HepG2 (cell line): Measurements from ENCODE around the gene NAPB. TPM values are rescaled to one million over a fixed set of nuclear protein-coding genes. Genes with fewer than 3 reads are reported as not detected.

Experiments
- AKAP8 ChIP-seq: sonication (generic); formaldehyde crosslinking; IDR thresholded peaks from 2 replicates; pipeline ENCODE4 v1.5.1; 2020; ENCODE audit warnings: mild to moderate bottlenecking, missing genetic modification reagents
- CCAR2 ChIP-seq: fragments of 200-400 bp; formaldehyde crosslinking; optimal IDR thresholded peaks from 2 replicates; pipeline ENCODE3; 2018; ENCODE audit warnings: low read depth, mild to moderate bottlenecking, low read length, moderate library complexity
- FLYWCH1 ChIP-seq: sonication (generic); formaldehyde crosslinking; IDR thresholded peaks from 2 replicates; pipeline ENCODE4 v1.8.1; 2023; ENCODE audit warnings: mild to moderate bottlenecking, missing genetic modification reagents
- FOSL1 ChIP-seq: sonication (generic); formaldehyde crosslinking; IDR thresholded peaks from 2 replicates; pipeline ENCODE4 v1.9.0; 2021; ENCODE audit warnings: missing genetic modification reagents, borderline replicate concordance
- FOXP4 ChIP-seq: sonication (generic); formaldehyde crosslinking; IDR thresholded peaks from 2 replicates; pipeline ENCODE4 v1.4.0; 2020; ENCODE audit warnings: missing genetic modification reagents
- GABPB1 ChIP-seq: IDR thresholded peaks from 2 replicates; pipeline ENCODE4 v1.6.1; 2016; ENCODE audit warnings: mild to moderate bottlenecking, missing genetic modification reagents, moderate library complexity, missing compliant biosample characterization
- IRF2 ChIP-seq: IDR thresholded peaks from 2 replicates; pipeline ENCODE4 v1.6.1; 2018; ENCODE audit warnings: missing genetic modification reagents, missing compliant biosample characterization
- JUND ChIP-seq: sonication (generic); formaldehyde crosslinking; IDR thresholded peaks from 2 replicates; pipeline ENCODE4 v1.8.0; 2022; ENCODE audit warnings: mild to moderate bottlenecking, missing genetic modification reagents
- KAT2B ChIP-seq: fragments of 150-350 bp; IDR thresholded peaks from 2 replicates; pipeline ENCODE4 v1.6.1; 2014; ENCODE audit warnings: low read depth, low read length, borderline replicate concordance
- MBNL3 ChIP-seq: fragments of 250-450 bp; sonication (Bioruptor Pico); conservative IDR thresholded peaks from 2 replicates; pipeline ENCODE4 v1.8.0; 2022; ENCODE audit warnings: mild to moderate bottlenecking, inconsistent platforms
- NCOA5 ChIP-seq: sonication (generic); formaldehyde crosslinking; IDR thresholded peaks from 2 replicates; pipeline ENCODE4 v1.4.0; 2020; ENCODE audit warnings: missing genetic modification reagents
- NFKB2 ChIP-seq: sonication (generic); formaldehyde crosslinking; IDR thresholded peaks from 2 replicates; pipeline ENCODE4 v1.4.0; 2020; ENCODE audit warnings: missing genetic modification reagents, borderline replicate concordance
- POLR2A ChIP-seq, 2 experiments: IDR thresholded peaks; 2 replicates each; pipeline ENCODE4 v1.6.1; 2011; ENCODE audit warnings: low read depth in 2 of 2, low read length in 2 of 2, mild to moderate bottlenecking in 1 of 2, moderate library complexity in 1 of 2; ENCODE audit not compliant: insufficient read depth in 1 of 2
- RBM22 ChIP-seq: fragments of 200-400 bp; formaldehyde crosslinking; optimal IDR thresholded peaks from 2 replicates; pipeline ENCODE3; 2017; ENCODE audit warnings: mild to moderate bottlenecking, low read length, moderate library complexity
- SCMH1 ChIP-seq: sonication (generic); formaldehyde crosslinking; IDR thresholded peaks from 2 replicates; pipeline ENCODE4 v1.9.0; 2021; ENCODE audit warnings: missing genetic modification reagents, mild to moderate bottlenecking, borderline replicate concordance
- SIN3B ChIP-seq: fragments of 150-350 bp; IDR thresholded peaks from 2 replicates; pipeline ENCODE4 v1.6.1; 2014; ENCODE audit warnings: low read length
- TSC22D2 ChIP-seq: sonication (generic); formaldehyde crosslinking; IDR thresholded peaks from 2 replicates; pipeline ENCODE4 v1.5.1; 2020; ENCODE audit warnings: missing genetic modification reagents, mild to moderate bottlenecking, borderline replicate concordance
- XRCC5 ChIP-seq: fragments of 200-400 bp; formaldehyde crosslinking; optimal IDR thresholded peaks from 2 replicates; pipeline ENCODE3; 2017; ENCODE audit warnings: mild to moderate bottlenecking, low read length
- ZBTB14 ChIP-seq: sonication (generic); formaldehyde crosslinking; IDR thresholded peaks from 2 replicates; pipeline ENCODE4 v1.4.0; 2020; ENCODE audit warnings: missing genetic modification reagents
- ZMAT3 ChIP-seq: sonication (generic); formaldehyde crosslinking; conservative IDR thresholded peaks from 2 replicates; pipeline ENCODE4 v1.7.0; 2021; ENCODE audit warnings: missing genetic modification reagents
- ZNF121 ChIP-seq: sonication (generic); formaldehyde crosslinking; IDR thresholded peaks from 2 replicates; pipeline ENCODE4 v1.5.0; 2020; ENCODE audit warnings: mild to moderate bottlenecking, missing genetic modification reagents
- ZNF275 ChIP-seq: sonication (generic); formaldehyde crosslinking; IDR thresholded peaks from 2 replicates; pipeline ENCODE4 v1.8.0; 2022; ENCODE audit warnings: missing genetic modification reagents, mild to moderate bottlenecking, inconsistent platforms, borderline replicate concordance
- ZNF546 ChIP-seq: sonication (generic); formaldehyde crosslinking; conservative IDR thresholded peaks from 2 replicates; pipeline ENCODE4 v1.8.1; 2023; ENCODE audit warnings: mild to moderate bottlenecking, missing genetic modification reagents
- ZNF747 ChIP-seq: sonication (generic); formaldehyde crosslinking; IDR thresholded peaks from 2 replicates; pipeline ENCODE4 v1.8.1; 2023; ENCODE audit warnings: missing genetic modification reagents, mild to moderate bottlenecking, borderline replicate concordance
- polyA plus RNA-seq, 8 experiments: library from polyadenylated mRNA; depleted of rRNA in 3 of 8; stranded (reverse) in 7 of 8; unstranded in 1 of 8; fragments of >200 nt; fragmentation: Illumina TruSeq in 4 of 8; extraction: Trizol in 4 of 8; gene quantifications; 2 replicates each; pipeline versions ENCODE4 v1.2.1 to v1.2.3, GENCODE V29; 2011 to 2016; ENCODE audit warnings: low read depth in 4 of 8, missing spikeins in 1 of 8, mixed read lengths in 1 of 8; ENCODE audit not compliant: insufficient read depth in 1 of 8
- total RNA-seq, 5 experiments: library from RNA; depleted of rRNA; stranded (reverse); fragments of >200 nt; fragmentation: Illumina TruSeq; extraction: Trizol; gene quantifications; 2 replicates each; pipeline ENCODE4 v1.2.3, GENCODE V29; 2016; ENCODE audit warnings: low read depth in 1 of 5

NAPB gene
- total and polyA plus RNA-seq, 2 of the 13 experiments (the other 11 are each of a cell fraction or from before 2014, with no cell fraction given) = 15.2 to 16.1 TPM

- peak; percentile 86 for TF ChIP-seq GABPB1 (CRISPR knock-in tag)
- peak; percentile 85 for TF ChIP-seq FOXP4
- peak; percentile 49 for TF ChIP-seq XRCC5
- no peak for TF ChIP-seq FLYWCH1 (CRISPR knock-in tag)
- TF ChIP-seq AKAP8 (CRISPR knock-in tag) = 0 out of 2 replicates have a peak, but pooled peaks have one; percentile 34
- TF ChIP-seq ZNF275 (CRISPR knock-in tag) = peak; percentile 74
- TF ChIP-seq MBNL3 = no peak
- no peak for TF ChIP-seq SCMH1
- peak; percentile 11; the same call in 1 of the 2 replicates for TF ChIP-seq ZBTB14 (CRISPR knock-in tag)
- no peak for TF ChIP-seq FOSL1 (CRISPR knock-in tag)
- peak; percentile 94; the same call in 1 of the 2 replicates for TF ChIP-seq NFKB2 (CRISPR knock-in tag)
- peak; percentile 5; the same call in 1 of the 2 replicates for TF ChIP-seq JUND
- TF ChIP-seq IRF2 = peak; percentile 88
- peak; percentile 81 for TF ChIP-seq ZNF546 (CRISPR knock-in tag)
- no peak for TF ChIP-seq CCAR2
- peak; percentile 81 for TF ChIP-seq SIN3B
- TF ChIP-seq RBM22 = no peak
- no peak for TF ChIP-seq TSC22D2
- TF ChIP-seq ZNF747 (CRISPR knock-in tag) = peak; percentile 67; the same call in 1 of the 2 replicates
- TF ChIP-seq NCOA5 (CRISPR knock-in tag) = peak; percentile 61; the same call in 1 of the 2 replicates
- no peak for TF ChIP-seq ZMAT3 (CRISPR knock-in tag)
- TF ChIP-seq POLR2A (IDR thresholded peaks at IDR 0.05; ENCODE audit: insufficient read depth in 1 of 2, low read depth in 2 of 2, low read length in 2 of 2) = peak; percentile 73 to 85
- TF ChIP-seq ZNF121 = no peak
- no peak for TF ChIP-seq KAT2B
Observed at GRCh38 chr20:23357767-23358562, 63.3 kb downstream of the NAPB start (continued).
